Coronary artery (tissue), 2 donors: ENCODE data around the gene GRID1.

Experiments used
- DNase-seq: peaks from one replicate; pipeline ENCODE4 v3.0.0-alpha.2; 2017; ENCODE audit warnings: low spot score
- H3K27ac ChIP-seq, 2 donors: fragments of 200-600 bp; sonication (generic); one replicate each; pipeline ENCODE4 v1.5.1; 2016 to 2019
- H3K4me3 ChIP-seq: fragments of 200-600 bp; sonication (generic); 2 replicates; pipeline ENCODE4 v1.5.1; 2016; ENCODE audit warnings: mild to moderate bottlenecking, moderate library complexity
- CTCF ChIP-seq: fragments of 200-600 bp; sonication (generic); IDR thresholded peaks from one replicate; pipeline ENCODE4 v1.5.1; 2019; ENCODE audit warnings: antibody characterized with exemption

Gene GRID1

GRCh38 chr10:86065711-86066251, 300.8 kb downstream of the GRID1 start:
- no peak for DNase-seq
- Histone ChIP-seq H3K4me3 (no peak overlapping the region), H3K27ac (no peak overlapping the region)
- no peak for TF ChIP-seq CTCF

GRCh38 chr10:86064931-86065662, 301.5 kb downstream of the GRID1 start:
- no peak overlapping the region for H3K27ac ChIP-seq
- no peak overlapping the region for H3K4me3 ChIP-seq
- DNase-seq: peak; percentile 35
- TF ChIP-seq CTCF: no peak

- no peak overlapping the region for H3K27ac ChIP-seq
- DNase-seq: peak; percentile 61
- no peak for TF ChIP-seq CTCF
- no peak overlapping the region for H3K4me3 ChIP-seq
Measured at GRCh38 chr10:86064219-86064618, 302.4 kb downstream of the GRID1 start.

- no peak for TF ChIP-seq CTCF
- DNase-seq: no peak
- H3K27ac ChIP-seq: no peak overlapping the region
- no peak overlapping the region for H3K4me3 ChIP-seq
Measured at GRCh38 chr10:86063341-86063740, 303.3 kb downstream of the GRID1 start.

GRCh38 chr10:86062647-86063145, 303.9 kb downstream of the GRID1 start:
- TF ChIP-seq CTCF: no peak
- peak; percentile 54 for DNase-seq
- Histone ChIP-seq H3K4me3 (no peak overlapping the region), H3K27ac (no peak overlapping the region)

GRCh38 chr10:86062198-86062550, 304.4 kb downstream of the GRID1 start:
- DNase-seq: peak; percentile 50
- Histone ChIP-seq H3K4me3 (no peak overlapping the region), H3K27ac (no peak overlapping the region)
- TF ChIP-seq CTCF: no peak
